Left cardiac atrium (tissue), 4 donors: ENCODE results near the gene CCSER1. TPM values are rescaled to one million over a fixed set of nuclear protein-coding genes. Genes with fewer than 3 reads are reported as not detected.

Experiments used
- ATAC-seq, 2 donors: fragments of 200-7000 bp; cut with Tn5 transposase; one replicate each; pipeline ENCODE4 v1.9.1; 2020; ENCODE audit warnings: mild to moderate bottlenecking in 2 of 2, moderate library complexity in 2 of 2
- DNase-seq: peaks from one replicate; pipeline ENCODE4 v3.0.0-alpha.2; 2020
- intact Hi-C, 2 donors: fragments of 100-400 bp; cut with DNase I; formaldehyde crosslinking; loops; one replicate each; pipeline versions ENCODE4 v1.14.1 to v1.15.1; 2022 to 2023
- long read RNA-seq: library from polyadenylated mRNA; unstranded; transcript quantifications from one replicate; pipeline ENCODE4 v2.0.0, GENCODE V29; 2021
- total RNA-seq, 2 donors: library from RNA; stranded (reverse); fragmentation: NEBNext Ultra II Directional; extraction: Animal tissue kit (Norgen Biotek cat#: 25700); gene quantifications; one replicate each; pipeline ENCODE4 v1.2.1, GENCODE V29; 2021
- donor health status: DM: no; HTN: yes; CAD: no.
- donor health status: DM: no; HTN: yes; CAD: no; lungs with severe emphysema.
- donor health status: DM: yes; HTN: yes; CAD: no.
- donor health status: Dilated cardiomyopathy.

CCSER1 gene
- total RNA-seq, result 10 to 100 TPM in 1 of 2 donors, 1 to 10 TPM in 1; 9.6 to 12.3 TPM
- long read RNA-seq, partial matches to known transcripts, result 0 of 2 reads
- long read RNA-seq, other reads (novel, unspliced or antisense), result 2 of 2 reads

DNA sequence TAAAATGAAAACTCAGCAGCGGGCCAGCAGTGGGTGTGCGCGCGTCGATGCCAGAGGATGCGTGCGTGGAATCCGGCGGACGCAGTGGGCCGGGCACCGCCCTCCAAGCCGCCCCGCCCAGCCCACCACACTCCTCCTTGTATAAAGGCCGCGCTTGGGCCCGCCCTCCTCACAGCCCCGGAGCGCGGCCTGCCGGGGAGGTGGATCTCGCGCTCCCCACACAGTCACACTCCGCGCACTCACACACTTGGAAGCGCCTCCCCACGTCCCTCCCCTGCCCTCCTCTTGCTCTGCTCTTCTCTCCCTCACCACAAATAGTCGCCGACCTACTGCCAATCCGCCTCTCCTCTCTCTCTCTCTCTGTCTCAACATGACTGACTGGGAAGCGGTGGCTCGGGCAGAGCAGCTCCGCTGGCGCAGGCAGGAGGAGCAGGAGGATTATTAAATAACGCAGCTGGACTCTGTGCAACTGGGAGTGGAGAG lies at the start of gene CCSER1:
Gene CCSER1, plus strand, starts transcription at position 172 of the 483 bp plus-strand sequence.
- intact Hi-C loops, result loop anchor here in 1 of 2 donors (5.0 kb wide), 1 partner anchor 110 kb away; no protein-coding TSS in a partner anchor
- ATAC-seq, result peak; percentile 96 to 98

DNA sequence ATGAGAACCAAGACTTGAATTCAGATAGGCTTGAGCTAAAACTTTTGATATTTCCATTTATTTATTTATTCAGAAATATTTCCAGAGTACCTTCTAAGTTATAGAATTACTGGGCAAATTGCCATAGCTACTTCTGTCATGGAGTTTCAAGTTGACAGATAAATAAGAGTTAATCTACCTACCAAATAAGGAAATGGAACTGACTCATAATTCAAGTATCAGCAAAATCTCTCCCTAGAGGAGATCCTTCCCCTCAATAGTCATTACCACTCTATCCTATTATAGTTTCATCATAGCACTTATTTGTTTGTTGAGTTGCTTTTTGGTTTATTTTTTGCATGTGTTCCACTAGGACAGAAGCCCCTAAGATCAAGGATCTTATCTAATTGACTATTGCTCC lies 48.8 kb upstream of the CCSER1 start:
- intact Hi-C loops, result no loop called here

More for the DNA sequence above, at the start of gene CCSER1:
- DNase-seq, result peak; percentile 87

DNA sequence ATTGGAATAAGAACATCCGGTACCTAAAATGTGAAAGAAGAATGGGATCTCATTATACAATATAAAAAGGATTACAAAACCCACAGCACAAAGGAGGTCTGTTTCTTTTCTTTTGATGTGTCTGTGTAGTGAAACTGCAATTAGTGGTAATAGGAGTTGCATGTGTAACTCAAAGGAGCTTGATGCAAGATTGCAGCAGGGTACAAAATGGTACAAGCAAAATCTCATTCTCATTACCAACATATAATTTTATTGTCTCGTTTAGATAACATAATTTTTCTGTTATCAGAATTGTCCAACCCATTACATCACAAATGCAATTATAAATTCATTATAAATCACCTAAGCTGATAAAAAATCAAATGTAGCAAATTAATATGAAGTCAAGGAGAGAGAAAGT lies 47.1 kb upstream of the CCSER1 start:
- intact Hi-C loops, result no loop called here
- DNase-seq, result no peak

More for the DNA sequence above, 48.8 kb upstream of the CCSER1 start:
- no peak for ATAC-seq
- DNase-seq, result no peak

DNA sequence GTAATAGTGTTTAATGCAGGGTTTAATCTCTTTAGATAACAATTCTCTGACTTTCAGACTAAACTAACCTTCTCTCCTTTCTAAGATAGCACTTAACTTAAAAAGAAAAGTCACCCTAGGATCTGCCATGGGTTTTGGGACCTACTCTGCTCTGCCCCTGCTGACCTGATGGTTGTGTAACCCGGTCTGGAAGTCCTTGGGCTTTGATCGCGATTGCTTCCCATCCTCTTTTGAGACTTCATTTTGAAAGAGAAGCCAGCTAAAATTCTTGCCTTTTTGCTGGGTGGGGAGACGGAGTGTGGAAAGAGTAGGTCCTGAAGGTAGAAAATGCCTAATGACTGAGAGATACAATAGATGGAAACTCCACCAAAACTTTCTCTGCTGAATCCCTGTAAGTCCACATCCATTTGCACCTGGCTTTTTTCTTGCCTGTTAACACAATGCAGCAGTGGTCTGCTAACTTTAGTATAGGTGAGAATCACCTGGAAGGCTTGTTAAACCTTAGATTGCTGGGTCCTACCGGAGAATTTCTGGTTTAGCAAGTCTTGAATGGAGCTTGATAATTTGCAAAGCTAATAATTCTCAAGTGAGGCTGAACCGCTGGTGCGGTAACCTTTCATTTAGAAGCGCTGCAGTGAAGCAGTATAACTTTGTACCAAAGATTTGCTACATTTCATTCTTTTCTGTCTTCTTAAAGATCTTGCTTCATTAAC lies 45.6 kb upstream of the CCSER1 start:
- intact Hi-C loops, result no loop called here
- DNase-seq (no peak), ATAC-seq (no peak)

More for the DNA sequence above, 47.1 kb upstream of the CCSER1 start:
- no peak for ATAC-seq

DNA sequence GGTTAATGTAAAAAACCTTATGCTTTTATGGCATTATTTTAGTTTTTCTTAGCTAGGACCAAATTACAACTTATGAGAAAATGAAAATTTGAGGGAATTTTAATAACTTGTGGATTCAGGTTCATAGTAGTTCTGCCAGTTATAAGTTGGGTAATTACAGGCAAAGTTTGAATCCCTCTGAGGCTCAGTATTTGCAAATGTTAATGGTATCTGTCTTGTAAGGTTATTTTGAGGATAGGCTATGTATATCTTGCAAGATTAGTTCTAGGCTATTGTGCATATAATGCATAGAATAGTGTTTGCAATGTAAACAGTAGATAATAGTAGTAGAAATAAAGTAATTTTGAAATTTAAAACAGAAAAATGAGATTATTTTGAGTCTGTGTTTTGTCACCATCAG lies 44.7 kb upstream of the CCSER1 start:
- no peak for ATAC-seq
- DNase-seq, result no peak
- intact Hi-C loops, result no loop called here

DNA sequence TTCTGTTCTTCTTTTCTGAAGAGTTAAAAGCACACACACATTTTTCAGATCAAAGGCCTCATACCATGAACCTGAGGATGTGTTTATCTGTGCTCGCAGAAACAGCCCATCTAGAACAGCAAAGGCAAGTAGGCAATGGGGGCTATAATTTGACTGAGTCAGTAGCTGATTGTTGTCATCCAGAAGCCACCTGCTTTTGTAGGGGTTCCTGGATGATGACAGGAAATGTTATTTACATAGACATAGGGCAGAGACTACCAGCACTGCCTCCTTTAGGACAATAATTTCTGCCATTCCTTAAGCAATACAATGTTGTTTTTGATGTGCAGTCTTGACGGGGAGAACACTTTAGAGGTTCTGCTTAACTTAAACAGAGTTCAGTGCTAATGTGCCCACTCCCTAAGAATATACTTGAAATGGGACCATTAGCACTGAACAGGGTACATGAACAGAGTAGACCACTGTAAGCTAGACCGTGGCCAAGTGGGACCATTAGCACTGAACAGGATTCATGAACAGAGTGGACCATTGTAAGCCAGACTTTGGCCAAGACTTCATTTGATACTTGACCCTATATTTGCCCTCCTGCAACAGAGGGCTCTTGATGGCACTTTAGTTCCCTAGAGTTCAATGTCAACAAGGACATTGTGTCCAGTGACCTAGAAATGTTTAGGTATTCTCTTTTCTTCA lies 42.8 kb upstream of the CCSER1 start:
- ATAC-seq (no peak), DNase-seq (no peak)
- intact Hi-C loops, result no loop called here

DNA sequence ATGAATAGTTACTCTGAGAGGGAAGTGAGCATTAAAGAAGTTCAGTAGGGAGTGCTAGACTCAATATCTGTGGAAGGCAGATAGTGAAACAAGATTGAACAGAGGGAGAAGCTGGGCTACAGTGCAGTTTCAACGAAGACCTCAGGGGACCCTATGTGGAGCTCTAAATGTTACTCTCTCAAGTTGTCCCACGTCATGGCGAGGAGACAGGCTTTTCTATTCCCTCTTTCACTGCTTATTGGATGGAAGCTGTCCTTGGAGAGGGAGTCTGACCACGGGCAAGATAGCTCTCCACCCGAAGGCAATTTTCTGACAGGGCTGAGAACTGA lies 42.3 kb upstream of the CCSER1 start:
- DNase-seq, result no peak
- intact Hi-C loops, result no loop called here
- ATAC-seq, result no peak

DNA sequence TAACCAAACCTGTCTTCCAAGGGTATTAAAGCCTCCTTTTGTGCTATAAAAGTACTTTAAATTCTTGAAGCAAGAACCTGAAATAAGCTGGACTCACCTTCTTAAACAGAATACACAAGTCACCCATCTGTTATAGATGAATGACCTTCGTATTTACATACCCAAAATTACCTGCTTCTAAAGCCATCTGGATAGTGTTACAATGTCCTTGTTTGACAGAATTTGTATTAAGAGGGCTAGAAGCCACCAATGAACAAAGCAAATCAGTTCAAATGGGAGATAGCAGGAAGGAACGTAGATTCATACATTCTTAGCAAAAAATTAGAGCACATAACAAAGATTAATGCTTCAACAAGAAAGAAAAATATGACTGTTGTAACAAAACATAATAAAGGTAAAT lies 33.7 kb upstream of the CCSER1 start:
- ATAC-seq (no peak), DNase-seq (no peak)
- intact Hi-C loops, result no loop called here

DNA sequence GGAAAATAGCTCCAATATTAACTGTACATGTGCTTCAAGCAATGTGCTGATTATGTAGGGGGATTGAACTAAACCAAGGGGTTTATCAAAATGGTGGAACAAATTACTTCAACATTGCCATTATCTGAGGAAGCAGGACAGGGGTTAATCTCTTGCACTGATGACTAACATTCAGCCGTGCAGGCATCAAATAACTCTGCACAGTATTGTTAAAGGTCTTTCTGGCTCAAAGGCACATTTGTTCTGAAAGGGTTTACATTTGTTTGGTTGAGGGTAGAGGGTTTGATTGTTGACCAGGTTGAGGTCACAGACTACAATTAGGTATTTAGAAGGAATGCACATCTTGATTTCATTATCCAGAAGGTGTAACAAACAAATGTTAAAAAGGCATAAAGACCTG lies 32.2 kb upstream of the CCSER1 start:
- intact Hi-C loops, result no loop called here
- DNase-seq (no peak), ATAC-seq (no peak)

DNA sequence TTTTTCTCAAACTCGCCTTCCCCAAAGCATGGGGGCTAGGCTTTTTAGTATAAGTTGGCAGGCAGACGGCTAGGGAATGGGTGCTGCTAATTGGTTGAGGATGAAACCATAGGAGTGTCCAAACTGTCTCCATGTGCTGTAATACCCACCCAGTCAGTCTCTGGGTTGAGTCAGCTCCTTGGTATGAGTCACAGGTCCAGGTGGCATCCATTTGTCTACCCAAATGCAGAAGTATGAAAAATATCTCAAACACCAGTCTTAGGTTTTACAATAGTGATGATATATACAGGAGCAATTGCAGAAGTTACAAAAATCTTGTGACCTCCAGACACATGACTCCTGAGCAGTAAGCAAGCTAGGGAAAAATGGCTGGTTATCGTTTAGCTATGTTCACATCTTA lies 27.4 kb upstream of the CCSER1 start:
- DNase-seq (no peak), ATAC-seq (no peak)
- intact Hi-C loops, result no loop called here

DNA sequence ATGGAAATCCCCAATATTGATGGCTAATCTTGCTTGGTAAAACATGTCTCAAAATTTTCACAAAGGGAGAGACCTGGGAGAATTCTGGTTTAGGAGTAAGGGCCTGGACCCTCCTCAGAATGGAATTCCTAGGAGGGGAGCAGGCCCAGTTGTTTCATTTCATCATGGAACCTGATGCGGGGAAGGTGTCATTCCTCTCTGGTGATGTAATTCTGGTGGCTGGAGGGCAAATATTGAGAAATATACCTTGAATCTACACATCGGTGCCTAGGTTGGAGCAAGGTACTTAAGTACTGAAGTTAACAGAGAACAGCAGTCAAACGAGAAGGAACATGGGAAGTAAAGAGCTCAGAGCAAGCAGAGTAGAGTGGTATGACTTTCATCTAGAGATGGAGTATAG lies 23.2 kb upstream of the CCSER1 start:
- ATAC-seq (no peak), DNase-seq (no peak)
- intact Hi-C loops, result no loop called here

DNA sequence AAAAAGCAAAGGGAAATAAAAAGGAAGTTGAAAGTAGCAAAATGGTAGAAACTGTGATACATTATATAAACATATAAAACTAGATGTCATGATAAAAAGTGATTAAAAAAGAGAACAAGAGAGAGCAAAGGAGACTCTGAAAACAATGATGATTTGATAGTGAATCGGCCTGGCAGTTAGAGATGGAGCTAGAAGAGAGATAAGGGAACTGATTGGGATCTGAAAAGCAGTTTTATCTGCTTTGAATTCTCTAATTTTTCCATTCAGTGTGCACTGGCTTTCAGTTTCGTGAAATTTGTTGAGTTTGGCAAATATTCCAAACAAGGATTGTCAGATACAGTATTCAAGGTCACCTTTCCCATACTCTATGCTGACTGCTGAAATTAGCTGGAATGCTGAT lies 21.9 kb upstream of the CCSER1 start:
- ATAC-seq, result no peak
- intact Hi-C loops, result no loop called here
- DNase-seq, result no peak

DNA sequence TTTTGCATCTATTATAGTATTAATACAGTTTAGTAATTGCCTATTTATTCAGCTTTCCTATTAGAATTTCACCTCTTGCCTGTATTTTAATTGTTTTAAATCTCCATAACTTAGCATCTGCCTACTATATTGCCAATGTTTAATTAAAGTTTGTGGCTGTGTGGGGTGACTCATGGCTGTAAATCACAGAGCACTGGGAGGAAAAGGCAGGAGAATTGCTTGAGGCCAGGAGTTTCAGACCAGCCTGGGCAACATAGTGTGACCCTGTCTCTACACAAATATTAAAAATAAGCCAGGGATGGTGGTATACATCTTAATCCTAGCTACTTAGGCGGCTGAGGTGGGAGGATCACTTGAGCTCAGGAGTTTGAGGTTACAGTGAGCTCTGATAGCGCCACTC lies 14.5 kb upstream of the CCSER1 start:
- DNase-seq, result no peak
- intact Hi-C loops, result loop anchor here in 1 of 2 donors (10.0 kb wide), 1 partner anchor 172 kb away; no protein-coding TSS in a partner anchor
- ATAC-seq, result no peak

DNA sequence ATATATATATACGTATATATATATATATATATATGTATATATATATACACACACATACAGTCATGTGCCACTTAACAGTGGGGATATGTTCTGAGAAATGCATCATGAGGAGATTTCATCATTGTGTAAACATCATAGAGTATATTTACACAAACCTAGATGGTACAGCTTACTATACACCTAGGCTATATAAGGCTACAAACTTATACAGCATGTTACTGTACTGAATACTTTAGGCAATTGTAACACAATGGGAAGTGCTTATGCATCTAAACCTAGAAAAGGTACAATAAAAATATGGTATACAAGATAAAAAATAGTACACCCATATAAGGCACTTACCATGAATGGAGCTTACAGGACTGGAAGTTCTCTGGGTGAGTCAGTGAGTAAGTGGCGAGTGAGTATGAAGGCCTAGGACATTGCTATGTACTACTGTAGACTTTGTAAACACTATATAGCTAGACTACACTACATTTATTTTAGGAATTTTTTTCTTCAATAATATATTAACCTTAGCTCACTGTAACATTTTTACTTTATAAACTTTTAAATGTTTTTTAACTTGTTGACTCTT lies 13.2 kb upstream of the CCSER1 start:
- ATAC-seq (no peak), DNase-seq (no peak)
- intact Hi-C loops, result loop anchor here in 1 of 2 donors (10.0 kb wide), 1 partner anchor 171 kb away; no protein-coding TSS in a partner anchor

DNA sequence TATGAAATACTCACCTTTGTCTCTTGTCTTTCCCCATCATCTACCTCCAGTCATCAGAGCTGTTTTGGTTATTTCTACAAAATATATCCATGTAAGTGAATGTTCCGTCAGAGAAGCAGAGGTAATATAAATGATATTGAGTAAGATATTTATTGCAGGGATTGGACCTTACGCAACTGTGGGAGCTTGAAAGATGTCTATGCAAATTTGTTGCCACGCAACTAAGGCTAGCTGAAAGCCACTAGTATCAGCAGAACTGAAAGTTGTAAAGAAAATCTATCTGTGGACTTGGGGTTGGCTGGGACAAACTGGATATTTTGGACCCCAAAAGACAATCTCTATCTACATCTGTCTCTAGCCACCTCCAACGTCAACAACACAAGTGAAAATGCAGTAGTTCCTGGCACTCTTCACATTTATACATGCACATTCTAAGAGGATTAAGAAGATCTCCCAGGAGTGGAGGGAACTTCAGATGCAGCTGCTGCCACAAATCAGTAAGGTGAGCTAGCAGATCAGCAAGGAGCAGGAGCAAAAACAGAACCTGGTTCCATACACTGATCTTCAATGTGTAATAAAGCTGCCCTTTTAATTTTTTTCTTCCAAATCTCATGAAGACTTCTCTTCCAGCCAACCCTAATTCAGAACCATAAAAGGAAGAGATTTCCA lies 8.5 kb upstream of the CCSER1 start:
- DNase-seq, result no peak
- intact Hi-C loops, result loop anchor here in 1 of 2 donors (10.0 kb wide), 1 partner anchor 166 kb away; no protein-coding TSS in a partner anchor
- no peak for ATAC-seq

DNA sequence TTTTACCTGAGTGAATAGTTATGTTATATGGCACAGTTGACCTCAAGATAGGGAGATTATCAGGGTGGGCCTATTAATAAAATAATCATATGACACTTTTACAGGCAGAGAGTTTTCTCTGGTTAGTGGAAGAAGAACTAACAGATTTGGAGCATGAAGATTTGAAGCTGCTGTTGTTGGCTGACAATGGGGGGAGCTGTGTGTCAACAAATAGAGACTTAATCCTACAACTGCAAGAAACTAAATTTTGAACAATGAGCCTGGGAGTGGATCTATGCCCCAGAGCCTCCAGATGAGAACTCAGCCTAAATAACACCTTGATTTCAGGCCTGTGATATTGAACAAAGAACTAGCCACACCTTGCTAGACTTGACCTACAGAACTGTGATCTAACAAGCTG lies 7.2 kb upstream of the CCSER1 start:
- intact Hi-C loops, result loop anchor here in 1 of 2 donors (2.0 kb wide), 1 partner anchor 173 kb away; no protein-coding TSS in a partner anchor
- DNase-seq (no peak), ATAC-seq (peak in 1 of 2 donors; percentile 47)

DNA sequence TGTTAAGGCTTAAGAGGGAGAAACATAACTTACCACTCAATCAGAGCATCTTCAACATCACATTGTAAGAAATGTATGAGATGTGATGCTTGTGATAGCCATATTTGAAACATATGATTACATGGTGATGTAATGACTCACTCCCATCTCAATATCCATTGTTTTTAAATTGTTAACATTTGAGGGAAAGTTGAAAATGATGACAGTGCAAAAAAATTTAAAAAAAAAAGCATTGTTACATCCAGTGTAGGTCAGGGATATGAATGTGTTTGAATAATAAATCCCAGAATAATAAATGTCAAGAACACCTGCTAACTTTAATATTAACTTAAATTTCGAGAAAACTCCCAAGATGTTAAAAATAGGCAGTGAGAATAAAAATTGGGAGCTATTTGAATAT lies 6.4 kb upstream of the CCSER1 start:
- DNase-seq, result no peak
- intact Hi-C loops, result loop anchor here in 1 of 2 donors (2.0 kb wide), 1 partner anchor 172 kb away; no protein-coding TSS in a partner anchor
- ATAC-seq, result no peak

DNA sequence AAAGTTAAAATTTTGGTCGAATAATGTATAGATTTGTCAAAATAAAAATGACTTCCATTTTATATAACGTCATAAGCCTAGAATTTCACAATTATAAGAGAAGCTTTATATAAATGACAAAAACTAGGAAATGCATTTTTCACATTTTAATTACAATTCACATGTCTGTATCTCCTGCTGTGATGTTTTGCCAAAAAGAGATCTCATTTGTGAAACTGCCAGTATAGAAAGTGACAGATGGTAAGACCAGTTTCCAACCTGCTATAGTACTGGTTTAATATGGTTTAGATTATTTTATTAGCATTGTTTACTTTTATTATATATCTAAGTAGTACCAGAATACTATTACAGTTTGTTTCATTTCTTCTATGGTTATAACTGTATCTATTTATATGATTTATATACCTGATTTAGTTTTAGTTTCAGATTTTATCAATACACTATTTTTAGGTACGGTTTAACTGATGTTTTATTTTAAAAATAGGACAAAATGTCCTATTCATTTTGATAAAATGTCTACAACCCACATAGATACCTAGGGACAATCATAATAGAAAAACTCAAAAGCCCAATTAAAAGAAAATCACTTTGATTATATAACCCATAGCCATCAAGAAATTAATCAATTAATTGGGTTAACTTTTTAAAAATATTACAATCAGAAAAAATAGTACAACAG lies 5.4 kb upstream of the CCSER1 start:
- ATAC-seq (no peak), DNase-seq (no peak)
- intact Hi-C loops, result loop anchor here in 1 of 2 donors (2.0 kb wide), 1 partner anchor 171 kb away; no protein-coding TSS in a partner anchor

DNA sequence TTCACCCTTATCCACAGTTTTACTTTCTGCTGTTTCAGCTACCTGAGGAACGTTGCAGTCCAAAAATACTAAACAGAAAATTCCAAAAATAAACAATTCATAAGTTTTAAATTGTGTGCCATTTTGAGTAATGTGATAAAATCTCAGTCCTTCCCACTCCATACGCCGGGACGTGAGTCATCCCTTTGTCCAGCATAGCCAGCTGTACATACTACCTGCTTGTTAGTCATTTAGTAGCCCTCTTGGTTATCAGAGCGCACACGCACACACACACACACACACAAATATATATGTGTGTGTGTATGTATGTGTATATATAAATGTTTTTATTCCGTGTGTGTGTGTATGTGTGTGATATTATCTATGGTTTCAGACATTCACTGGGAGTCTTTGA lies 4.8 kb upstream of the CCSER1 start:
- no peak for ATAC-seq
- DNase-seq, result no peak
- intact Hi-C loops, result no loop called here
